Endothelial cell of umbilical vein (primary cell): ENCODE data around the gene VAV2. TPM values are rescaled to one million over a fixed set of nuclear protein-coding genes. Genes with fewer than 3 reads are reported as not detected.

Source experiments
- BruUV-seq: library from RNA; stranded (reverse); fragments of 400-500 nt; replicated peaks from 2 replicates; lab custom pipeline; 2021; lab: Mats Ljungman, UMichigan
- CTCF ChIA-PET: fragments of 300-600, 350-600 bp; sonication (Branson Sonifier 250); formaldehyde crosslinking; loops from one replicate; lab custom pipeline; 2021; ENCODE audit warnings: antibody characterized with exemption, inconsistent platforms; lab: Charles Lee
- POLR2A ChIA-PET: fragments of 300-600, 350-600 bp; sonication (Branson Sonifier 250); formaldehyde crosslinking; loops from one replicate; lab custom pipeline; 2021; ENCODE audit warnings: antibody characterized with exemption, inconsistent platforms; lab: Charles Lee
- DNase-seq: peaks from one replicate; pipeline ENCODE4 v3.0.0-alpha.2; 2011; ENCODE audit warnings: low read depth, low spot score
- FAIRE-seq: peaks from 2 replicates; lab custom pipeline; 2011; peaks lifted over from hg19 to GRCh38; lab: Jason Lieb, UNC
- H2AFZ ChIP-seq: 2 replicates; pipeline ENCODE4 v1.6.0; 2012; ENCODE audit warnings: low read depth, low read length, control low read depth, inconsistent platforms
- H3K27ac ChIP-seq: 2 replicates; pipeline ENCODE4 v1.5.1; 2011; ENCODE audit warnings: low read depth, mild to moderate bottlenecking, control low read depth, low read length, moderate library complexity; ENCODE audit not compliant: insufficient read depth
- H3K27me3 ChIP-seq, 2 experiments: 2 replicates each; pipeline versions ENCODE4 v1.6.0 to v1.6.1; 2011; ENCODE audit warnings: low read length in 2 of 2, mixed read lengths in 1 of 2; ENCODE audit not compliant: control insufficient read depth in 2 of 2, insufficient read depth in 2 of 2
- H3K36me3 ChIP-seq, 2 experiments: 2 replicates in 1 of 2; 3 replicates in 1 of 2; pipeline ENCODE4 v1.5.1; 2011; ENCODE audit warnings: low read length in 2 of 2, mild to moderate bottlenecking in 1 of 2, moderate library complexity in 1 of 2; ENCODE audit not compliant: control insufficient read depth in 2 of 2, insufficient read depth in 2 of 2; ENCODE audit errors: extremely low read depth in 1 of 2
- H3K4me1 ChIP-seq: 3 replicates; pipeline ENCODE4 v1.5.1; 2011; ENCODE audit warnings: mild to moderate bottlenecking, low read length; ENCODE audit not compliant: control insufficient read depth, insufficient read depth; ENCODE audit errors: extremely low read depth
- H3K4me2 ChIP-seq: 2 replicates; pipeline ENCODE4 v1.6.1; 2011; ENCODE audit warnings: low read length, control low read depth, mixed read lengths; ENCODE audit not compliant: insufficient read depth
- H3K4me3 ChIP-seq, 3 experiments: fragments of 200-600 bp in 1 of 3; sonication (generic), shearing (Covaris generic) in 1 of 3; replicated peaks in 1 of 3; 2 replicates each; pipeline ENCODE4 v1.5.1; 2011 to 2016; ENCODE audit warnings: control low read depth in 3 of 3, low read length in 3 of 3, mild to moderate bottlenecking in 2 of 3, inconsistent platforms in 1 of 3, low read depth in 1 of 3, moderate library complexity in 1 of 3; ENCODE audit not compliant: insufficient read depth in 1 of 3
- H3K79me2 ChIP-seq: 2 replicates; pipeline ENCODE4 v1.6.0; 2012; ENCODE audit warnings: low read length, inconsistent platforms; ENCODE audit not compliant: control insufficient read depth, insufficient read depth
- H3K9ac ChIP-seq: replicated peaks from 2 replicates; pipeline ENCODE3; 2011; ENCODE audit warnings: low read length, control low read depth; ENCODE audit not compliant: insufficient read depth; ENCODE audit errors: extremely low read depth
- H3K9me1 ChIP-seq: replicated peaks from 3 replicates; pipeline ENCODE4 v1.6.0; 2011; ENCODE audit warnings: mild to moderate bottlenecking, low read length; ENCODE audit not compliant: control insufficient read depth, insufficient read depth; ENCODE audit errors: extremely low read depth
- H3K9me3 ChIP-seq: replicated peaks from 2 replicates; pipeline ENCODE4 v1.5.1; 2012; ENCODE audit warnings: low read length, inconsistent platforms; ENCODE audit not compliant: control insufficient read depth, insufficient read depth
- H4K20me1 ChIP-seq: replicated peaks from 2 replicates; pipeline ENCODE3; 2011; ENCODE audit warnings: mild to moderate bottlenecking, low read length; ENCODE audit not compliant: control insufficient read depth, insufficient read depth; ENCODE audit errors: extremely low read depth
- CTCF ChIP-seq, 2 donors: IDR thresholded peaks; 1 replicate in 1 of 2; 2 replicates in 1 of 2; pipeline ENCODE4 v1.5.1; 2011; ENCODE audit warnings: low read length in 2 of 2, mild to moderate bottlenecking in 2 of 2, moderate library complexity in 2 of 2, control low read depth in 1 of 2, inconsistent platforms in 1 of 2, low read depth in 1 of 2; ENCODE audit not compliant: insufficient read depth in 1 of 2; ENCODE audit errors: extremely low read depth in 1 of 2
- EZH2 ChIP-seq: IDR thresholded peaks from 2 replicates; pipeline ENCODE4 v1.6.1; 2012; ENCODE audit warnings: borderline replicate concordance, low read depth, mild to moderate bottlenecking, moderate library complexity, low read length, inconsistent platforms; ENCODE audit not compliant: severe bottlenecking
- FOS ChIP-seq: IDR thresholded peaks from 2 replicates; pipeline ENCODE4 v1.6.1; 2011; ENCODE audit warnings: mild to moderate bottlenecking, low read length, moderate library complexity, borderline replicate concordance; ENCODE audit not compliant: insufficient read depth
- GATA2 ChIP-seq: IDR thresholded peaks from 2 replicates; pipeline ENCODE4 v1.7.0; 2011; ENCODE audit warnings: low read depth, mild to moderate bottlenecking, moderate library complexity, mixed read lengths, low read length; ENCODE audit not compliant: insufficient read length, insufficient read depth
- JUN ChIP-seq: IDR thresholded peaks from 2 replicates; pipeline ENCODE4 v1.6.1; 2011; ENCODE audit warnings: borderline replicate concordance, low read depth; ENCODE audit not compliant: insufficient read length, insufficient read depth
- MYC ChIP-seq: IDR thresholded peaks from one replicate; pipeline ENCODE4 v1.6.1; 2011; ENCODE audit warnings: mild to moderate bottlenecking, low read depth, low read length
- POLR2A ChIP-seq: IDR thresholded peaks from 2 replicates; pipeline ENCODE4 v1.6.1; 2012; ENCODE audit warnings: low read depth, mild to moderate bottlenecking, control low read depth, low read length
- POLR2AphosphoS5 ChIP-seq: IDR thresholded peaks from 2 replicates; pipeline ENCODE4 v1.6.1; 2012; ENCODE audit warnings: low read depth, mild to moderate bottlenecking, control low read depth, low read length, moderate library complexity; ENCODE audit not compliant: insufficient read depth
- dilution Hi-C: fragments of 300-500 bp; cut with MboI; formaldehyde crosslinking; loops from one replicate; pipeline ENCODE4 v1.15.0; 2019; ENCODE audit warnings: low sequenced_read_pairs; ENCODE audit not compliant: extremely low pct_ligation_motif_present
- intact Hi-C: fragments of 100-400 bp; cut with micrococcal nuclease; formaldehyde crosslinking; loops from one replicate; pipeline ENCODE4 v1.10.0; 2022
- polyA plus RNA-seq, 4 experiments: library from polyadenylated mRNA; depleted of rRNA in 3 of 4; stranded (reverse) in 3 of 4; unstranded in 1 of 4; fragments of >200 nt; gene quantifications; 2 replicates each; pipeline versions ENCODE4 v1.2.1 to v1.2.3, GENCODE V29; 2011 to 2012; ENCODE audit warnings: missing spikeins in 1 of 4
- total RNA-seq: library from RNA; stranded (reverse); gene quantifications from 2 replicates; pipeline ENCODE4 v1.2.3, GENCODE V29; 2021
- TF ChIP-seq, protein P1 (sequence below): IDR thresholded peaks from 2 replicates; pipeline ENCODE4 v1.6.1; 2011; ENCODE audit not compliant: insufficient read depth, insufficient read length

Gene VAV2
- total and polyA plus RNA-seq, 2 donors (not counting 3 experiments of a cell fraction or from before 2014, with no cell fraction given), result 10.6 to 30.6 TPM

GRCh38 chr9:133772581-133772980 is 219.5 kb downstream of the VAV2 start:
- dilution Hi-C loops (no loop called here), intact Hi-C loops (no loop called here)
- FAIRE-seq (no peak), DNase-seq (no peak)
- peaks cover 6 to 37% of the 10 kb centered on the region in 2 experiments for H3K36me3 ChIP-seq
- no peak overlapping the region for H3K27ac ChIP-seq
- H3K9me1 ChIP-seq, result no peaks in the 10 kb centered on the region
- no peak overlapping the region for H2AFZ ChIP-seq
- H3K4me1 ChIP-seq, result no peaks in the 10 kb centered on the region
- no peaks in the 10 kb centered on the region for H4K20me1 ChIP-seq
- H3K9ac ChIP-seq, result no peak overlapping the region
- H3K4me2 ChIP-seq, result no peak overlapping the region
- TF ChIP-seq GATA2 (no peak), JUN (no peak), CTCF (IDR thresholded peaks at IDR 0.05; ENCODE audit: extremely low read depth in 1 of 2, insufficient read depth in 1 of 2, low read depth in 1 of 2, low read length in 2 of 2) (no peak), POLR2AphosphoS5 (no peak), FOS (no peak), MYC (no peak), EZH2 (no peak), POLR2A (no peak)
- TF ChIP-seq, protein P1, sequence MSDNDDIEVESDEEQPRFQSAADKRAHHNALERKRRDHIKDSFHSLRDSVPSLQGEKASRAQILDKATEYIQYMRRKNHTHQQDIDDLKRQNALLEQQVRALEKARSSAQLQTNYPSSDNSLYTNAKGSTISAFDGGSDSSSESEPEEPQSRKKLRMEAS, result no peak
- H3K4me3 ChIP-seq, result no peak overlapping the region
- ChIA-PET POLR2A (no interaction called here), CTCF (interaction anchor here (1.8 kb wide), 1 partner anchor 221 kb away, joined by 5 read pairs; no protein-coding TSS in a partner anchor)
- H3K27me3 ChIP-seq, result no peaks in the 10 kb centered on the region
- no peaks in the 10 kb centered on the region for H3K79me2 ChIP-seq
- H3K9me3 ChIP-seq, result no peaks in the 10 kb centered on the region
- no TSS peak for BruUV-seq
